Camera-type eye (tissue), 1 donor: ENCODE results near the gene LMO7. TPM values are rescaled to one million over a fixed set of nuclear protein-coding genes. Genes with fewer than 3 reads are reported as not detected.

Experiments used
- total RNA-seq: library from RNA; depleted of rRNA; stranded (reverse); fragments of >200 nt; gene quantifications from one replicate; pipeline ENCODE4 v1.2.3, GENCODE V29; 2014

LMO7 gene
- total RNA-seq = 91.8 TPM

GRCh38 chr13:75635828-75636435, at the start of gene LMO7:
TSS of gene LMO7 (plus strand) at chr13:75636330. CDS start at chr13:75636658, 328 bp downstream.

Other genes with a start within 250 kb of the LMO7 start
- 28.6 TPM for gene TBC1D4, start 154.2 kb upstream of the LMO7 start, total RNA-seq
- 26.2 TPM for gene COMMD6, start 98.5 kb upstream of the LMO7 start, total RNA-seq
- gene UCHL3, start 86.5 kb upstream of the LMO7 start, total RNA-seq = 34.5 TPM